HepG2 (cell line): Measurements from ENCODE around the gene STUM. TPM values are rescaled to one million over a fixed set of nuclear protein-coding genes. Genes with fewer than 3 reads are reported as not detected.

ENCODE experiments used
- ATAC-seq: fragments of 200-7000 bp; cut with Tn5 transposase; 3 replicates; pipeline ENCODE4 v1.9.1; 2020; ENCODE audit warnings: mild to moderate bottlenecking, moderate library complexity
- BruUV-seq: library from RNA; stranded (reverse); fragments of 400-500 nt; replicated peaks from 2 replicates; lab custom pipeline; 2021; lab: Mats Ljungman, UMichigan
- CTCF ChIA-PET: fragments of 300-600 bp; formaldehyde crosslinking; extraction: SDS; loops from one replicate; lab custom pipeline; 2021; ENCODE audit warnings: low total read pairs, inconsistent platforms, low intra/inter-chr PET ratio; lab: Yijun Ruan, JAX
- POLR2A ChIA-PET: fragments of 350-600 bp; sonication (Branson Sonifier 250); formaldehyde crosslinking; loops from one replicate; lab custom pipeline; 2020; ENCODE audit warnings: antibody characterized with exemption, inconsistent platforms; lab: Yijun Ruan, JAX
- DNase-seq: peaks from one replicate; pipeline ENCODE4 v3.0.0-alpha.2; 2015; ENCODE audit warnings: low spot score
- FAIRE-seq: peaks from 3 replicates; lab custom pipeline; 2011; peaks lifted over from hg19 to GRCh38; lab: Jason Lieb, UNC
- H2AFZ ChIP-seq: one replicate; pipeline ENCODE4 v1.6.1; 2011; ENCODE audit warnings: low read length, inconsistent platforms
- H3K27ac ChIP-seq: fragments of 300-600 bp; 3 replicates; pipeline ENCODE4 v1.8.0; 2011; ENCODE audit warnings: mixed run types, mild to moderate bottlenecking, mixed read lengths, low read length, inconsistent platforms; ENCODE audit not compliant: insufficient read depth; ENCODE audit errors: extremely low read length
- H3K27me3 ChIP-seq, 2 experiments: fragments of 200-600 bp in 1 of 2; 2 replicates in 1 of 2; 3 replicates in 1 of 2; pipeline versions ENCODE4 v1.6.0 to v1.8.0; 2011; ENCODE audit warnings: low read length in 2 of 2, mild to moderate bottlenecking in 2 of 2, moderate library complexity in 2 of 2, inconsistent platforms in 1 of 2; ENCODE audit not compliant: insufficient read depth in 2 of 2, control insufficient read depth in 1 of 2
- H3K36me3 ChIP-seq, 2 experiments: fragments of 200-600 bp in 1 of 2; replicated peaks in 1 of 2; 2 replicates in 1 of 2; 3 replicates in 1 of 2; pipeline versions ENCODE4 v1.5.1 to v1.8.0; 2011; ENCODE audit warnings: low read length in 2 of 2, inconsistent platforms in 1 of 2; ENCODE audit not compliant: insufficient read depth in 2 of 2, control insufficient read depth in 1 of 2
- H3K4me1 ChIP-seq: 2 replicates; pipeline ENCODE4 v1.5.1; 2012; ENCODE audit warnings: low read length, inconsistent platforms; ENCODE audit not compliant: insufficient read depth
- H3K4me2 ChIP-seq: 2 replicates; pipeline ENCODE4 v1.6.0; 2011; ENCODE audit warnings: low read depth, low read length, inconsistent platforms
- H3K4me3 ChIP-seq, 3 experiments: fragments of 200-600 bp in 1 of 3; sonication (generic), shearing (Covaris generic) in 1 of 3; replicated peaks in 1 of 3; 2 replicates each; pipeline ENCODE4 v1.5.1; 2011 to 2016; ENCODE audit warnings: low read length in 3 of 3, inconsistent platforms in 2 of 3, low read depth in 2 of 3, mild to moderate bottlenecking in 2 of 3, control low read depth in 1 of 3, mixed read lengths in 1 of 3; ENCODE audit not compliant: insufficient read depth in 1 of 3
- H3K79me2 ChIP-seq: one replicate; pipeline ENCODE4 v1.6.1; 2011; ENCODE audit warnings: low read length, inconsistent platforms; ENCODE audit not compliant: insufficient read depth
- H3K9ac ChIP-seq: 2 replicates; pipeline ENCODE4 v1.6.0; 2011; ENCODE audit warnings: mild to moderate bottlenecking, low read depth, low read length, inconsistent platforms; ENCODE audit not compliant: insufficient read depth
- H3K9me3 ChIP-seq: 2 replicates; pipeline ENCODE4 v1.5.1; 2012; ENCODE audit warnings: mild to moderate bottlenecking, low read length
- H4K20me1 ChIP-seq: 2 replicates; pipeline ENCODE4 v1.6.0; 2011; ENCODE audit warnings: inconsistent platforms, mild to moderate bottlenecking, low read length, moderate library complexity; ENCODE audit not compliant: insufficient read depth
- ARNT2 ChIP-seq: sonication (generic); formaldehyde crosslinking; IDR thresholded peaks from 2 replicates; pipeline ENCODE4 v1.8.0; 2022; ENCODE audit warnings: mild to moderate bottlenecking, low read depth, missing genetic modification reagents, moderate library complexity
- CERS6 ChIP-seq: sonication (generic); formaldehyde crosslinking; IDR thresholded peaks from 2 replicates; pipeline ENCODE4 v1.5.0; 2020; ENCODE audit warnings: missing genetic modification reagents
- MXD3 ChIP-seq: IDR thresholded peaks from 2 replicates; pipeline ENCODE4 v1.6.1; 2016; ENCODE audit warnings: mild to moderate bottlenecking, missing biosample characterization, missing genetic modification reagents
- MZF1 ChIP-seq: sonication (generic); formaldehyde crosslinking; IDR thresholded peaks from 2 replicates; pipeline ENCODE4 v1.8.1; 2023; ENCODE audit warnings: mild to moderate bottlenecking, missing genetic modification reagents, borderline replicate concordance
- NCOR1 ChIP-seq: fragments of 200-600 bp; sonication (generic); IDR thresholded peaks from 2 replicates; pipeline ENCODE4 v1.7.0; 2017; ENCODE audit warnings: antibody characterized with exemption, low read length, borderline replicate concordance
- ZSCAN31 ChIP-seq: sonication (generic); formaldehyde crosslinking; IDR thresholded peaks from 2 replicates; pipeline ENCODE4 v1.5.0; 2020; ENCODE audit warnings: low read depth, mild to moderate bottlenecking, missing genetic modification reagents
- WGBS: methylation state at CpG from one replicate; pipeline ENCODE4 v1.1.6; 2017; ENCODE audit warnings: low lambda C conversion rate; 5-methylcytosine and 5-hydroxymethylcytosine counted together
- in situ Hi-C: cut with HindIII; loops from 2 replicates; pipeline ENCODE4 v1.10.0; 2017; ENCODE audit warnings: low pct_unique_long_range_greater_than_20kb; ENCODE audit not compliant: extremely low pct_ligation_motif_present
- intact Hi-C: fragments of 100-400 bp; cut with micrococcal nuclease; formaldehyde crosslinking; loops from one replicate; pipeline ENCODE4 v1.10.0; 2022; ENCODE audit not compliant: unreplicated experiment
- polyA plus RNA-seq, 8 experiments: library from polyadenylated mRNA; depleted of rRNA in 3 of 8; stranded (reverse) in 7 of 8; unstranded in 1 of 8; fragments of >200 nt; fragmentation: Illumina TruSeq in 4 of 8; extraction: Trizol in 4 of 8; gene quantifications; 2 replicates each; pipeline versions ENCODE4 v1.2.1 to v1.2.3, GENCODE V29; 2011 to 2016; ENCODE audit warnings: low read depth in 4 of 8, missing spikeins in 1 of 8, mixed read lengths in 1 of 8; ENCODE audit not compliant: insufficient read depth in 1 of 8
- total RNA-seq, 5 experiments: library from RNA; depleted of rRNA; stranded (reverse); fragments of >200 nt; fragmentation: Illumina TruSeq; extraction: Trizol; gene quantifications; 2 replicates each; pipeline ENCODE4 v1.2.3, GENCODE V29; 2016; ENCODE audit warnings: low read depth in 1 of 5

STUM gene
- total and polyA plus RNA-seq, 2 of the 13 experiments (the other 11 are each of a cell fraction or from before 2014, with no cell fraction given) = not detected

DNA sequence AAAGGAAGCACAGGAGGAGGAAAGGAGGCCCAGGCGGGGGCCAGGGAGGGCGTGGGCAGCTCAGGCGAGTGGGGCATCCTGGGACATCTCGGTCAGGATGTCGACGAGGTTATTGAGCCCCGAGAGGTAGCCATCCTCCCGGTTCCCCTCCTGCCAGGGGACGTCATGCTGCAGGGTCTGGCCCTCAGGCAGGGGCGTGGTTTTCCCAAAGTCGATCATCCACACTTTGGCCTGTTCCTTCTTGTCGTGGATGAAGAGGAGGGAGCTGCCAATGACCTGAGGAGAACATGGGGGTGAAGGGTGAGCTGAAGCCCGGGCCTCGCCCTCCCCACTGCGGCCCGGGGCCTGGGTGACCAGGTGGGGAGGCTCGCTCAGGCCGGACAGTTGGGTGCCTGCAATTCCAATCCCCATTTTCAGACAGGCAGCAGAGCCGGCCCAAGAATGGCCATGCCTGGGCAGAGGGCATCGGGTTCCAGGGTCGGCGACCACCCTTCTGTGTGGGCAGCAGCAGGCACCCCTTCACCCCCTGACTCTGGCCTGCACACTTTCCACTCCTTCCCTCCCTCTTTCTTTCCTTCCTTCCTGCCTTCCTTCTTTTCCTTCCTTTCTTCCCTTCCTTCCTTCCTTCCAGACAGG is 86.2 kb downstream of the STUM start:
- Histone ChIP-seq H3K79me2 (no peaks in the 10 kb centered on the region), H3K9me3 (no peaks in the 10 kb centered on the region), H3K4me2 (no peak overlapping the region), H3K4me3 (no peak overlapping the region), H3K27ac (no peak overlapping the region), H4K20me1 (no peaks in the 10 kb centered on the region), H3K27me3 (peaks cover 0 to 55% of the 10 kb centered on the region in 2 experiments; a peak in 4 of 5 replicates), H2AFZ (no peak overlapping the region), H3K36me3 (no peaks in the 10 kb centered on the region), H3K9ac (no peak overlapping the region), H3K4me1 (no peaks in the 10 kb centered on the region)
- ChIA-PET CTCF (interaction anchor here (2.1 kb wide), 1 partner anchor 193 kb away, joined by 20 read pairs; no protein-coding TSS in a partner anchor), POLR2A (no interaction called here)
- intact Hi-C loops = loop anchor here (2.0 to 10.0 kb wide), 2 partner anchors 30 to 800 kb away; no protein-coding TSS in a partner anchor
- no peak for TF ChIP-seq MXD3
- TF ChIP-seq ARNT2 (CRISPR knock-in tag) = no peak
- no peak for TF ChIP-seq ZSCAN31
- TF ChIP-seq NCOR1 = no peak
- TF ChIP-seq MZF1 = no peak
- no peak for TF ChIP-seq CERS6 (CRISPR knock-in tag)
- FAIRE-seq = no peak
- no peak for ATAC-seq
- in situ Hi-C loops = loop anchor here (5.0 to 10.0 kb wide), 2 partner anchors 193 to 800 kb away; no protein-coding TSS in a partner anchor
- BruUV-seq = no TSS peak
- no peak for DNase-seq
- 49% methylated on average over 11 of the region's 22 CpGs for WGBS
